Kidney epithelial cell (primary cell): ENCODE measurements around the gene NOS2. TPM values are rescaled to one million over a fixed set of nuclear protein-coding genes. Genes with fewer than 3 reads are reported as not detected.

Experiments used
- DNase-seq: peaks from one replicate; pipeline ENCODE4 v3.0.0-alpha.2; 2010; ENCODE audit warnings: low read depth
- H3K27me3 ChIP-seq: 2 replicates; pipeline ENCODE4 v1.6.0; 2011; ENCODE audit warnings: low read length; ENCODE audit not compliant: control insufficient read depth, insufficient read depth
- H3K36me3 ChIP-seq: 2 replicates; pipeline ENCODE4 v1.5.1; 2011; ENCODE audit warnings: low read length; ENCODE audit not compliant: control insufficient read depth, insufficient read depth
- H3K4me3 ChIP-seq: 2 replicates; pipeline ENCODE4 v1.5.1; 2011; ENCODE audit warnings: low read depth, mild to moderate bottlenecking, control low read depth, low read length
- total RNA-seq: library from RNA; depleted of rRNA; stranded (reverse); fragments of >200 nt; gene quantifications from 2 replicates; pipeline ENCODE4 v1.2.3, GENCODE V29; 2015
- TF ChIP-seq, protein P1 (sequence below): IDR thresholded peaks from 2 replicates; pipeline ENCODE4 v1.5.1; 2011; ENCODE audit warnings: mild to moderate bottlenecking, moderate library complexity, low read length, control low read depth, inconsistent platforms; ENCODE audit not compliant: insufficient read depth, poor library complexity, severe bottlenecking

NOS2 gene
- total RNA-seq, 1 donor from 2014 or later = 0.04 TPM

DNA sequence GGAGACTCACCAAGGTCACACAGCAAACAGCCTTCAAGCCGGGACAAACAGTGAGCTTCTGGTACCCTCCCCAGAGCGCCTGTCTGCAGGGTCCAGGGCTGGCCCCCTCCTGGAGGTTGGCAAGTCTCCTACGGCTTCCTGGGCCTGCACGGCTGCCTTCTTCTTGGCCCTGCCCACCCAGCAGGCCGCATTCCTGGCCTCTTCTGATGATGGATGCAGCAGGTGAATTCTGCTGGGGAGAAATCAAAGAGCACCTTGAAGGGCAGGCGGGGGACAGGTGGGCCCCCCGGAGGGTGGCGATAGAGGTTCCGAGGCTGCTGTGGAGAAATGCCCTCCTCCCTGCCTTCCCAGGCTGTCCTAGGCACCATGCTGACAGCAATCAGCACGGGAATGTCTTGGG lies 3.8 kb upstream of the NOS2 start:
- no peaks in the 10 kb centered on the region for H3K27me3 ChIP-seq
- TF ChIP-seq, protein P1, sequence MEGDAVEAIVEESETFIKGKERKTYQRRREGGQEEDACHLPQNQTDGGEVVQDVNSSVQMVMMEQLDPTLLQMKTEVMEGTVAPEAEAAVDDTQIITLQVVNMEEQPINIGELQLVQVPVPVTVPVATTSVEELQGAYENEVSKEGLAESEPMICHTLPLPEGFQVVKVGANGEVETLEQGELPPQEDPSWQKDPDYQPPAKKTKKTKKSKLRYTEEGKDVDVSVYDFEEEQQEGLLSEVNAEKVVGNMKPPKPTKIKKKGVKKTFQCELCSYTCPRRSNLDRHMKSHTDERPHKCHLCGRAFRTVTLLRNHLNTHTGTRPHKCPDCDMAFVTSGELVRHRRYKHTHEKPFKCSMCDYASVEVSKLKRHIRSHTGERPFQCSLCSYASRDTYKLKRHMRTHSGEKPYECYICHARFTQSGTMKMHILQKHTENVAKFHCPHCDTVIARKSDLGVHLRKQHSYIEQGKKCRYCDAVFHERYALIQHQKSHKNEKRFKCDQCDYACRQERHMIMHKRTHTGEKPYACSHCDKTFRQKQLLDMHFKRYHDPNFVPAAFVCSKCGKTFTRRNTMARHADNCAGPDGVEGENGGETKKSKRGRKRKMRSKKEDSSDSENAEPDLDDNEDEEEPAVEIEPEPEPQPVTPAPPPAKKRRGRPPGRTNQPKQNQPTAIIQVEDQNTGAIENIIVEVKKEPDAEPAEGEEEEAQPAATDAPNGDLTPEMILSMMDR = no peak
- no peak overlapping the region for H3K4me3 ChIP-seq
- H3K36me3 ChIP-seq = no peaks in the 10 kb centered on the region
- no peak for DNase-seq

DNA sequence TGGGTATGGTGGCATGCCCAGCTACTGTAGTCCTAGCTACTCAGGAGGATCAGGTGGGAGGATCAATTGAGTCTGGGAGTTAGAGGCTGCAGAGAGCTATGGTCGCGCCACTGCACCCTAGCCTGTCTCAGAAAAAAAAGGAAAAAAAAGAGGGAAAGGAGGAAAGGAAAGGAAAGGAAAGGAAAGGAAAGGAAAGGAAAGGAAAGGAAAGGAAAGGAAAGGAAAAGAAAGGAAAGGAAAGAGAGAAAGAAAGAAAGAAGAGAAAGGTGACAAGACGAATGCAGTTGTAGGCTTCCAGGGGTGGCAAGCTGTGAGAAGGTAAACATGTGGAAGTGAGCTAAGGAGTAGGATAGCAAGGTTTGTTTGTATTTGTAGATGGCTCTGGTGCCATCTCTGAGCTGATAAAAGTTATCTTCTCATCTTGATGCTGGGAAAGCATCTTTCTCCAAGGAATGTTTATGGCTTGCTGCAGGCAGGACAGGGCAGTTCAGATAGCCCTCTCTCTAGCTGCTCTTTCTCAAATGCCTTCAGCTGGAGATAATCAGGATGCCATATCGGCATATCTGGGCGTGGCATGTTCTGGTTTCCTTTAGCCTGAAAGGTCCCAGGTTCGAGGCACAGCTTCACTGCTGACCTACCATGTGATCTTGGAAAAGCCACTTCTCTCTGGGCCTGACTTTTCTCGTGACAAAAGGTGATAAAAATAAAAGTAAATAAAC lies 2.8 kb upstream of the NOS2 start:
- Histone ChIP-seq H3K36me3 (no peaks in the 10 kb centered on the region), H3K27me3 (no peaks in the 10 kb centered on the region), H3K4me3 (no peak overlapping the region)
- DNase-seq = no peak
- TF ChIP-seq, protein P1 = no peak

- Histone ChIP-seq H3K27me3 (no peaks in the 10 kb centered on the region), H3K36me3 (no peaks in the 10 kb centered on the region), H3K4me3 (no peak overlapping the region)
- no peak for DNase-seq
- TF ChIP-seq, protein P1 = no peak
These were observed 1.7 kb upstream of the NOS2 start for GRCh38 chr17:27802033-27802432.

GRCh38 chr17:27798376-27798775 lies 2.0 kb downstream of the NOS2 start:
- no peak overlapping the region for H3K4me3 ChIP-seq
- TF ChIP-seq, protein P1 = no peak
- no peak for DNase-seq
- H3K27me3 ChIP-seq = peaks cover 25% of the 10 kb centered on the region
- no peaks in the 10 kb centered on the region for H3K36me3 ChIP-seq

- peaks cover 31% of the 10 kb centered on the region for H3K27me3 ChIP-seq
These were observed 2.8 kb downstream of the NOS2 start for GRCh38 chr17:27797390-27798091.

More at GRCh38 chr17:27797390-27798091, 2.8 kb downstream of the NOS2 start:
- TF ChIP-seq, protein P1 = no peak
- Histone ChIP-seq H3K36me3 (no peaks in the 10 kb centered on the region), H3K4me3 (no peak overlapping the region)
- DNase-seq = no peak
